ENCODE results near the gene OR5A1. TPM values are rescaled to one million over a fixed set of nuclear protein-coding genes. Genes with fewer than 3 reads are reported as not detected.

The OR5A1 gene
- total and polyA plus RNA-seq, 4 donors = not detected

DNA sequence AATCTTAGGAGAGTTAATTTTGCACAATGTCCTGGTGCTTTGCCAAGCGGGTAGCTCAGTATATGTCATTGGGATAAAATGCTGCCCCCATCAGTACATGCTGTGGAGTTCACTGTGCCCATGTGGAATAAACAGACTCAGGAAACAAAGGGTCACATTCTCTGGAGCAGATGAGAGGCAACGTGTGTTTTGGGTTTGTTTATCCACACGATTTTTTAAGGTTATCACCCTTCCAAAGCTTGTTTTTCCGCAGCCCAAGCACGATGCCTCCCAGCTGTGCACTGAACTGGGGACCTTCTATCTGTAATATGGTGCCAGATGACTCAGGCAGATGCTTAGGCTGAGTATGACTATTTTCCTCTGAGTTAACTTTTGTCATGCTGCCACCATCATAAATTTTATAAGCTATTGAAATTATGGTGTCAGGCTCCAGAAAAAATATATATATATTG, 26.9 kb downstream of the OR5A1 start:
- Histone ChIP-seq H3K4me3 (ENCODE audit: low read depth in 1 of 3, low read length in 3 of 3) (no peak overlapping the region), H3K36me3 (ENCODE audit: control insufficient read depth in 4 of 4, insufficient read depth in 3 of 4, low read depth in 1 of 4, low read length in 3 of 4) (no peaks in the 10 kb centered on the region), H3K27ac (ENCODE audit: low read depth in 1 of 2, low read length in 2 of 2) (no peak overlapping the region), H3K4me1 (ENCODE audit: control insufficient read depth in 4 of 4, insufficient read depth in 4 of 4, low read length in 3 of 4) (no peaks in the 10 kb centered on the region), H3K27me3 (ENCODE audit: control insufficient read depth in 4 of 4, insufficient read depth in 4 of 4, low read length in 3 of 4) (no peaks in the 10 kb centered on the region), H3K9me3 (ENCODE audit: control insufficient read depth in 4 of 4, low read length in 3 of 4) (no peaks in the 10 kb centered on the region), H3K9ac (ENCODE audit: low read depth in 1 of 2, low read length in 2 of 2) (no peak overlapping the region)
- TF ChIP-seq HNF4G (IDR thresholded peaks at IDR 0.05) = no peak
- no peak for TF ChIP-seq RAD21 (IDR thresholded peaks at IDR 0.05)
- TF ChIP-seq REST (IDR thresholded peaks at IDR 0.05) = no peak
- no peak for TF ChIP-seq GABPA (IDR thresholded peaks at IDR 0.05 in 1 of 2, conservative IDR thresholded peaks at IDR 0.05 in 1 of 2)
- TF ChIP-seq, protein P1, sequence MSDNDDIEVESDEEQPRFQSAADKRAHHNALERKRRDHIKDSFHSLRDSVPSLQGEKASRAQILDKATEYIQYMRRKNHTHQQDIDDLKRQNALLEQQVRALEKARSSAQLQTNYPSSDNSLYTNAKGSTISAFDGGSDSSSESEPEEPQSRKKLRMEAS (IDR thresholded peaks at IDR 0.05) = no peak
- no peak for TF ChIP-seq JUND (IDR thresholded peaks at IDR 0.05)
- TF ChIP-seq NR2F2 (IDR thresholded peaks at IDR 0.05) = no peak
- TF ChIP-seq EGR1 (IDR thresholded peaks at IDR 0.05; ENCODE audit: low read depth in 2 of 2) = no peak
- no peak for TF ChIP-seq RXRA (IDR thresholded peaks at IDR 0.05)
- TF ChIP-seq SP1 (IDR thresholded peaks at IDR 0.05) = no peak
- no peak for TF ChIP-seq YY1 (IDR thresholded peaks at IDR 0.05)
- no peak for TF ChIP-seq ATF3 (IDR thresholded peaks at IDR 0.05)
- no peak for TF ChIP-seq FOXA2 (IDR thresholded peaks at IDR 0.05)
- TF ChIP-seq FOXA1 (IDR thresholded peaks at IDR 0.05) = no peak
- TF ChIP-seq CTCF (IDR thresholded peaks at IDR 0.05; ENCODE audit: low read depth, low read length, missing input control) = no peak
- no peak for TF ChIP-seq TAF1 (conservative IDR thresholded peaks at IDR 0.05)
- 48% methylated on average over 5 of the region's 5 CpGs for WGBS
- DNase-seq (ENCODE audit: low spot score) = no peak

DNA sequence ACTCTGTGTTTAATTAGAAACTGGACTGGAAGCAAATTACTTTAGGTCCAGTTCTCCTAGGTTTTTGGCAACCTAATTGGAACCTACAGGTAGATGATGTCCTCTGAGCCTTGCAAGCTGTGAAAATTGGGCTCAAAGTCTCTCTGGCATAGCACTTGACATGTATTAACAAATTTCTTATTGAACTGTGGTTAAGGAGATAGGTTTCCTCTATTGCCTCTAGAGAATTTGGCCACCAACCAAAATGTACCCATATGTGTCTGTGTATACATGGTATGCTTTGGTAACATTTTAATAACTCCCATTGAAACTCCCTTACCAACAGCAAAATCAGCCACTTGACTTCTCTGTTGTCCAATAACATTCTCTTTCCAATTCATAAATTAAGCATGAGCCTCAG, 36.7 kb downstream of the OR5A1 start, which contains the start of gene OR4D10:
Gene OR4D10 (plus strand): TSS at position 301 of the 400 bp plus-strand sequence. CDS start 4,115 bp downstream, outside the sequence.
- Histone ChIP-seq H3K9me3 (ENCODE audit: control insufficient read depth in 4 of 4, low read length in 3 of 4) (no peaks in the 10 kb centered on the region), H3K36me3 (ENCODE audit: control insufficient read depth in 4 of 4, insufficient read depth in 3 of 4, low read depth in 1 of 4, low read length in 3 of 4) (no peaks in the 10 kb centered on the region), H3K27ac (ENCODE audit: low read depth in 1 of 2, low read length in 2 of 2) (no peak within 1 kb of the TSS), H3K27me3 (ENCODE audit: control insufficient read depth in 4 of 4, insufficient read depth in 4 of 4, low read length in 3 of 4) (no peaks in the 10 kb centered on the region), H3K4me1 (ENCODE audit: control insufficient read depth in 4 of 4, insufficient read depth in 4 of 4, low read length in 3 of 4) (no peaks in the 10 kb centered on the region), H3K9ac (ENCODE audit: low read depth in 1 of 2, low read length in 2 of 2) (no peak within 1 kb of the TSS), H3K4me3 (ENCODE audit: low read depth in 1 of 3, low read length in 3 of 3) (no peak within 1 kb of the TSS)
- DNase-seq (ENCODE audit: low spot score) = no peak
- TF ChIP-seq SP1 (IDR thresholded peaks at IDR 0.05) (no peak), TAF1 (conservative IDR thresholded peaks at IDR 0.05) (no peak), ATF3 (IDR thresholded peaks at IDR 0.05) (no peak), CTCF (IDR thresholded peaks at IDR 0.05; ENCODE audit: low read depth, low read length, missing input control) (no peak), NR2F2 (IDR thresholded peaks at IDR 0.05) (no peak), JUND (IDR thresholded peaks at IDR 0.05) (no peak), FOXA1 (IDR thresholded peaks at IDR 0.05) (no peak), HNF4A (conservative IDR thresholded peaks at IDR 0.05) (no peak), RAD21 (IDR thresholded peaks at IDR 0.05) (no peak), GABPA (IDR thresholded peaks at IDR 0.05 in 1 of 2, conservative IDR thresholded peaks at IDR 0.05 in 1 of 2) (no peak), EGR1 (IDR thresholded peaks at IDR 0.05; ENCODE audit: low read depth in 2 of 2) (no peak), FOXA2 (IDR thresholded peaks at IDR 0.05) (no peak)
- TF ChIP-seq, protein P1 (IDR thresholded peaks at IDR 0.05) = no peak

All from liver (tissue), 9 donors.